Activated CD4-positive, alpha-beta T cell treated with anti-CD3 and anti-CD28 coated beads, Interleukin-2, amount 50 U/mL, for 16 hours (primary cell): ENCODE results near the gene LZTS2.

ENCODE experiments used
- DNase-seq: peaks from one replicate; pipeline ENCODE4 v3.0.0-alpha.2; 2020

The LZTS2 gene

GRCh38 chr10:101000127-101000914 is 713 bp downstream of the LZTS2 start:
- DNase-seq = no peak

DNA sequence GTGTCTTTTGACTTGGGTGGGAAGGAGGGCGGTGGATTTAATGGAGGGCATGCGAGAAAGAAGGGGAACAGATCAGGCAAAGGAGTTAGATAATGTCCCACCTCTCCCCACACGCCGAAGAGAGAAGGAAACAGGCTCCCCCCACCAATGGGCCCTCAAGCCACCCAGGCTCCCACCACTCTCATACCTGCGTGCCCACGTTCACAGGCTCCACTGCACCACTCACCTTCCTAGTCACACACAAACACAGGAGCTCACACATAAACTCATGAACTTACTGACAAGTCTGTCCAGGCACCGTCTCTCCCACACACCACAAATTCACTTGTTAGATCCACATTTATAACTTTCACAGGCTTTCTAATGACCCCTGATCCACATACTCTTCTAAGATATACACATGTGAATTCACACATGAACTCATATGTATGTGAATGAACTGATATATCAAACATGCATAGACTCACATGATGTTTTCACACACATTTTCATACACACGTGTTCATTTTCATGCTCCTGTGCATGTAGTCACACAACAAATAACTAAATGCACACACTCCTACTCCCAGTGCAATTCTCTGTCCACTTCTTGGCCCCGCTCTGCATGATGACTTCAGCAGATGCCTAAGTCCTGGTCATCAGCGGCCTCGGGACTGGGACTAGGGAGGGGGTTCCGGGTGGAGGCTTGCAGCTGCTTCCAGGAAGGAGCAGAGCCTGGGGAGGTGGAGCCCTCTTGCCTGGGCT is 1.5 kb downstream of the LZTS2 start:
- no peak for DNase-seq

GRCh38 chr10:101001659-101002035 is 2.0 kb downstream of the LZTS2 start:
- no peak for DNase-seq

DNA sequence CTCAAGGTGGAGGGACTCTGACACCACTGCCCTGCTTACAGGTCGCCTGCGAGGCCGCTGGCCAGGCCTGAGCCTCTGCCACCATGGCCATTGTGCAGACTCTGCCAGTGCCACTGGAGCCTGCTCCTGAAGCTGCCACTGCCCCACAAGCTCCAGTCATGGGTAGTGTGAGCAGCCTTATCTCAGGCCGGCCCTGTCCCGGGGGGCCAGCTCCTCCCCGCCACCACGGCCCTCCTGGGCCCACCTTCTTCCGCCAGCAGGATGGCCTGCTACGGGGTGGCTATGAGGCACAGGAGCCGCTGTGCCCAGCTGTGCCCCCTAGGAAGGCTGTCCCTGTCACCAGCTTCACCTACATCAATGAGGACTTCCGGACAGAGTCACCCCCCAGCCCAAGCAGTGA is 2.8 kb downstream of the LZTS2 start:
- DNase-seq = no peak

DNA sequence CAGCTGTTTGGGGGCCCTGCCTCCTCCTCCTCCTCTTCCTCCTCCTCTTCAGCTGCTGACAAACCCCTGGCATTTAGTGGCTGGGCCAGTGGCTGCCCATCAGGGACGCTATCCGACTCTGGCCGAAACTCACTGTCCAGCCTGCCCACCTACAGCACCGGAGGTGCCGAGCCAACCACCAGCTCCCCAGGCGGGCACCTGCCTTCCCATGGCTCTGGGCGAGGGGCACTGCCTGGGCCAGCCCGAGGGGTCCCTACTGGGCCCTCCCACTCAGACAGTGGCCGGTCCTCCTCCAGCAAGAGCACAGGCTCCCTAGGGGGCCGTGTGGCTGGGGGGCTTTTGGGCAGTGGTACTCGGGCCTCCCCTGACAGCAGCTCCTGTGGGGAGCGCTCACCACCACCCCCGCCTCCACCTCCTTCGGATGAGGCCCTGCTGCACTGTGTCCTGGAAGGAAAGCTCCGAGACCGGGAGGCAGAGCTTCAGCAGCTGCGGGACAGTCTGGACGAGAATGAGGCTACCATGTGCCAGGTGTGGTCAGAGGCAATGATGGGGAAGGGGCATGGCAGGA is 4.1 kb downstream of the LZTS2 start:
- no peak for DNase-seq

DNA sequence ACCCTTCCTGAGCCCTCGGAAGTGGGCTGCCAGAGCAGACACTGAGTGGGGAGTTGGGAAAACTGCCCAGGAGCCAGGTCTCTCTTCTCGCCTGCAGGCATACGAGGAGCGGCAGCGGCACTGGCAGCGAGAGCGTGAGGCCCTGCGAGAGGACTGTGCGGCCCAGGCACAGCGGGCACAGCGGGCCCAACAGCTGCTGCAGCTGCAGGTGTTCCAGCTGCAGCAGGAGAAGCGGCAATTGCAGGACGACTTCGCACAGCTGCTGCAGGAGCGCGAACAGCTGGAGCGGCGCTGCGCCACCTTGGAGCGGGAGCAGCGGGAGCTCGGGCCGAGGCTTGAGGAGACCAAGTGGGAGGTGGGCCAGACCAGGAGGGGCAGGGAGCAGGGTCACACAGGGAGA is 5.8 kb downstream of the LZTS2 start:
- no peak for DNase-seq

DNA sequence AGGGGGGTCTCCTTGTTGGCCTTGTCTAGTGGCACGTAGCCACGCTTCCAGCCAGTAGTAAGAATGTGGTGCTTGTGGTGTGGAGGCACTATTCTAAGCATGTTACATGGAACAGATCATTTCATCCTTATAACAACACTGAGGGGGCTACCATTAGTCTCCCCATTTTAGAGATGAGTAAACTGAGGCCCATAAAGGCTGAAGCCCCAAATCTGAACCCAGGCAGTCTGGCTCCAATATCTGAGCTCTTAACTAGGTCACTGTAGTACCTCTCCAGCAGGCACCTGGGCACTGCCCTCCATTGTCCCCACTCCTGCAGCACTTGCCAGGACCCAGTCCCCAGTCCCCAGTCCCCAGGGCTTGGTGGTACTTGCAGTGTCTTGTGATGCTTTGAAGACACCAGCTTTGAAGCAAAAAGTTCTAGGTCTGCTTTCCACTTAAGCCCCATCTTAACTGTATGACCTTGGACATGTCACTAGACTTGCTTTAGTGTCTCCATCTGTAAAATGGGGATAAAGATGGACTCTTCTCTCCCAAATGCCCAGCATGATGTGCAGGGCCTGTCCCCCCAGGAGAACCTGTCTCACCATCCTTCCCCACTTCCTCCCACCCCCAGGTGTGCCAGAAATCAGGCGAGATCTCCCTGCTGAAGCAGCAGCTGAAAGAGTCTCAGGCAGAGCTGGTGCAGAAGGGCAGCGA is 6.4 kb downstream of the LZTS2 start:
- no peak for DNase-seq

- DNase-seq = no peak
Observed at GRCh38 chr10:101006593-101007098, 7.0 kb downstream of the LZTS2 start.

DNA sequence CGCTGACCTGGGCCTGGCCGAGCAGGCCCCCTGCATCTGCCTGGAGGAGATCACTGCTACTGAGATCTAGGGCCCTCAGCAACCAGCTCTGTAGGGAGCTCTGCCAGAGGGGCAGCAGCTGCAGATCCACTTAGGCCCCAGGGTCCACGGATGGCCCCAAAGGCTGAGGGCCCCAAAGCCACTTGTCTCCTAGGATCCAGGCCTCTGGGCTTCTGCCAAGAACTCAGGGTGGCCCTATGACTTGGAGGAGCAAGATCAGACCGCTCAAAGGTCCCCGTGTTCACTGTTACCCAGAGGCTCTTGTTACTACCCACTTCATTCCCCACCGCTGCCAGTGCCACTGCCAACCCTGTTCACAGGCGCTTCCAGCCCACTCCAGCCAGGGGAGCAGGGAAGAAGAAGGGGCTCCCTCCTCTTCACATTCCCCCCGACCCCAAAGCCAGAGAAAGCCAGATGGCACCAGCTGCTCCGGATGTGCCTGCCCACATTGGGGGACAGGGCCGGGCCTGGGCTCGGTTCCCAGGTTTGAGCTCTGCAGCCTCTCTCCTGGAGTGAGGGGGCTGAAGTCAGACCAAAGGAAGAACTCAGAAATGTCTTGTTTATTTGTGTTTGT is 7.6 kb downstream of the LZTS2 start:
- no peak for DNase-seq

DNA sequence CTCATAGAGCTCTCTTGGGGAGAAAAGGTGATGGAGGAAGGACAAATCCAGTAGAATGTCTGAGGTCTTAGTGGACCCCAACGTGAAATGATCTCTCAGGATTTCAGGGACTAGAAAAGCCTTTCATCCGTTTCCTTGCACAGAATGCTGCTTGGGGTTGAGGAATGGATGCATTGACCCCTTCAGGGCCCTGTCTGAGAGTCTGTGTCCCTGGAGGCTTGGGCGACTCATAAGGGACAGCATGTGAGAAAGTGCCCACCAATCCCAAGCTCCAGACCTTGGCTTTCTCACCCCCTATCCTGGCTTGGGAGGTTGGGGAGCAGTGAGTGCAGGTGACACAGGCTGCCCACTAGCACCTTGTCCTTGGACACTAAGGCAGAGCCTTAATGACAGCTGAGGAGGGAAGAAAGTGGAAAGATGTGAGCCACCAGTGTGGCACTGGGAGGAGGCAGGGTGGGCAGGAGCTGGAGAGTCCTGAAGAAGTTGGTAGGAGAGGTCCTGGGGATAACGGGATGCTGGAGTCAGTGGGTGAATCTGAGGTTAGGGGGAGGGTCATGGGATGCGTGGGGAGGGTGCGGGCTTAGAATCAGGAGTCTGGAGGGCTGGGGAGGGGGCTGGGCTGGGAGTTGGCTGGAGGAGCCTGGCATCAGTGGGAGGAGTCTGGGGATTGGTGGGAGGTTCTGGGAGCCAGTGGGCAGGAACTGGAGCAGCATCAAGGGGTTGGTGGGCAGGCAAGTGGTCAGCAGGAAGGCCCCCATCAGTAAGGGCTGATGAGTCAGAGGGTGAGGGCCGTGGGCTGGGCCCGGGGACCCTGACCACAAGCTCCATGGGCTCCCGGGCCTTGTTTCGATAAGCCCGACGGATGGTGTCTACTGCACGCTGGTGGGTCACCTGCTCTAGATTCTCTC is 8.6 kb downstream of the LZTS2 start:
- DNase-seq = no peak

GRCh38 chr10:101008823-101009423 is 9.3 kb downstream of the LZTS2 start:
- no peak for DNase-seq

DNA sequence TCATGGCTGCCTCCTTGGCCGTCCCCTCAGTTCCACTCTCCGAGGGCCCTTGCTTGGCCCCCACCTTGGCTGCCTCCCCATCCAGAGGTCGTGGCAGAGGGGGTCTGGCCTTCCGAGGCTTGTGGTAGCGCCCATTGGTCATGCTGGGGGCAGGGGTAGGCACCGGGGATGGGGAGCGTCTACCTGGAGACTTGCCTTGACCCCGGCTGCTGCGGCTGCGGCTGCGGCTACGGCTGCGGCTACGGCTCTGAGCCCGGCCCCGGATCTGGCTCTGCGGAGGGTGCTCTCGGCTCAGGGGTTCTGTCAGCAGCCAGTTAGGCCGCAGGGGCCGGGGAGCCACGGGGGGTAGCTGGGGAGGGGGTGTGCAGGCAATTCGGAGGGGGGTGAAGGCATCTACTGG is 10.7 kb downstream of the LZTS2 start:
- no peak for DNase-seq

- DNase-seq = no peak
Observed at GRCh38 chr10:101011517-101012423, 12.2 kb downstream of the LZTS2 start.

DNA sequence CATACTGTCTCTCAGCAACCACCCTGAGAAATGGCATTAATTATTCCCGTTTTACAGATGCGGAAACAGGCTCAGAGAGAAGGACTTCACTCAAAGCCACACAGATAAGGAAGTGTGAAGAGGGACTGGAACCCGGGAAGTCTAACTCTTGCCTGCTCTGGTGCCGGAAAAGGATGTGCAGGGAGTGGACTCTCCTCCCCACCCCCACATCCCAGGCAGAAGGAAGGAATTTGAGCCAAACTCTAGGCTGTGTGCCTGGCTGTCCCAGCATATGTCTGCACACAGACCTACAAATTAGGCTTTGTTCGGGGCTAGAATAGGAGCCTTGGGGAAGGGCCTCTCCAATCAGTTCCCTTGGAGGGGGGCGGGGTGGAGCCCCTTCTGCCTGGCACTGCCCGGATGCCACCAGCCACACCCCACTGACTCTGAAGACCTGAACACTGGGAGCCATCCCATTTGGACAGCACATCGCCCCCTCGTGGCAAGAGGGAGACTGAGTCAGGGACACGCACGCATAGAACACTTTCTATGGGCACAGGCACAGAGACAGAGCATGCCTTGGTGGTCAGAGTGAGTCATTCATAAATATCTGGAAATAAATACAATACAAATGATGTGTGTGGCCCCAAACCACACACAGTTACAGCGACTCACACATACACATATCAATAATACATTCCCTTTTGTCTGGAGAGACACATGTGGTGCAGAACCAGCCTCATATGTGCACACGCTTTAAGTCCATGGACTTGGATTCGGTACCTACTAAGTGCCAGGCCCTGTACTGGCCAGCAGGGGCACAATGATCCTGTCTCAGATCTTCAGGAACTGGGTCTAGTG is 13.1 kb downstream of the LZTS2 start:
- DNase-seq = peak; percentile 89

- DNase-seq = no peak
Observed at GRCh38 chr10:101013365-101013825, 13.8 kb downstream of the LZTS2 start.

DNA sequence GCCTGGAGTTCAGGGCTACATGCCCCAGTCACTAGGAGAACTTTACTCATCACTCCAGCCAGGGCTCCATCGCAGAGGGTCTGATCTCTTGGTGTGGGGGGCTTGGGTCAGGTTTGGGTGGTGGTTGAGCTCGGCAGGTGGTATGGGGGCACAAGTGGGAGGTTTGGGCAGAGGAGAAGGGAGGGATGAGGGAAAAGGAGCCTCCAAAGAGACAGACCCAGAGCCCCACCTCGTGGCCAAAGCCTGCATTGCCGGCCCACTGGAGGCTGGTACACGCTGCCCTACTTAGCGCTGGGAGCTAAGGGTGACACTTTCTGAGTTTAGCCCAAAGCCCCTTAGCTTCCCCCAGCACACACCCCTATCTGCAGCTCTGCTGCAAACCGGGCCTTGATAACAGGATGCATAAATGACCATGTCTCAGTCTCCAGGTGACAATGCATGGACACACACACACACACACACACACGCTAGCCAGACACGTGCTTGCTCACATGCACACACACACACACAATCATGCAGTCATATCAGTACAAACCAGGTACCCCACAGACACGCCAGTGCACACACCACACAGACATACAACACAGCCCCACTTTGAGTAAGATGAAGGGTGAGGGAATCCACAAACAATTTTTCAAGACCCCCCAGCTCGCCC is 14.7 kb downstream of the LZTS2 start:
- DNase-seq = peak; percentile 76

DNA sequence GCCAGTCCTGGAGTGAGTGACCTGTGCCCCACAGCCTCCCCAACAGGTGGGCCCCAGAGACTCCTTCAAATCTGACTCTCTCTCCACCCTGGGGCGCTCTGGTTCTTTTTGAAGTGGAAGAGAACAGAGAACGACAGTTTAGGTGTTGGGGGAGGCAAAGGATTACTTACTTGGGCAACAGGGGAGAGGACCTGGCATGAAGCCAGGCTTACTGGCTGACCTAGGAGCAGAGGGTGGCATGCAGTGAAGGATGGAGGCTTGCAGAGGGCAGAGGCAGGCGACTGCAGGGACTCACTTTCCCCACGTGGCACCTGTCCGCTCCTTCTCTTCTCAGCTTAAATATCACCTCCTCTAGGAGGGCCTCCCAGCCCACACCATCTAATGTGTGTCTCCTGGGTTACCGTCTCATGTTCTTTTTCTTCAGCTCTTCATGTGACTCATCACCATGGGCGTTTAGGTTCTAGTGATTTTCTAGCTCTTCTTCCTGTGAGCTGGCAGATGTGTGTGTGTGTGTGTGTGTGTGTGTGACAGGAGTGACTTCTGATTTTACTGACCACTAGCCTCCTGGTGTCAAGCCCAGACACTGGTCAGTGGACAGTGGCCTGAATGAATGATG is 15.5 kb downstream of the LZTS2 start:
- DNase-seq = peak; percentile 43

DNA sequence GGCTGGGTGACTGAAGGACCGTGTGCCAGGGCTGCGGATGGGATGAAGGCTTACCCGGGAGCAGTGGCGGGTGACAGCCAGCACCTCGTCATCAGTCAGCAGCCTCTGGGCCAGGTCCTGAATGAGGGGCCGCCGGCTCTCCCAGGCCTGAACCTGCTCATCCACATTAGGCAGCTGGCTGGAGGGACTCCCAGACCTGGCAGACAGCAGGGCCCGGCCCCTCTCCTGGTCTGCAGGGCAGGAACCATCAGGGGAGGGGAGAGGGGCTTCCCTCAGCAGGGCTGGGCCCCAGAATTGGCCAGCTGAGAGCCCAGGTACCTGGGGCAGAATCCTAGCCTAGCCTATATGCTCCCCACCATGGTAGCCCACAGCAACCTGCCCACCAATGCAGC is 16.0 kb downstream of the LZTS2 start:
- no peak for DNase-seq
